ENCODE results near the gene CYP39A1.
A peak's percentile ranks its signal among the peaks of the same experiment; 100 is the strongest.

Gene CYP39A1

DNA sequence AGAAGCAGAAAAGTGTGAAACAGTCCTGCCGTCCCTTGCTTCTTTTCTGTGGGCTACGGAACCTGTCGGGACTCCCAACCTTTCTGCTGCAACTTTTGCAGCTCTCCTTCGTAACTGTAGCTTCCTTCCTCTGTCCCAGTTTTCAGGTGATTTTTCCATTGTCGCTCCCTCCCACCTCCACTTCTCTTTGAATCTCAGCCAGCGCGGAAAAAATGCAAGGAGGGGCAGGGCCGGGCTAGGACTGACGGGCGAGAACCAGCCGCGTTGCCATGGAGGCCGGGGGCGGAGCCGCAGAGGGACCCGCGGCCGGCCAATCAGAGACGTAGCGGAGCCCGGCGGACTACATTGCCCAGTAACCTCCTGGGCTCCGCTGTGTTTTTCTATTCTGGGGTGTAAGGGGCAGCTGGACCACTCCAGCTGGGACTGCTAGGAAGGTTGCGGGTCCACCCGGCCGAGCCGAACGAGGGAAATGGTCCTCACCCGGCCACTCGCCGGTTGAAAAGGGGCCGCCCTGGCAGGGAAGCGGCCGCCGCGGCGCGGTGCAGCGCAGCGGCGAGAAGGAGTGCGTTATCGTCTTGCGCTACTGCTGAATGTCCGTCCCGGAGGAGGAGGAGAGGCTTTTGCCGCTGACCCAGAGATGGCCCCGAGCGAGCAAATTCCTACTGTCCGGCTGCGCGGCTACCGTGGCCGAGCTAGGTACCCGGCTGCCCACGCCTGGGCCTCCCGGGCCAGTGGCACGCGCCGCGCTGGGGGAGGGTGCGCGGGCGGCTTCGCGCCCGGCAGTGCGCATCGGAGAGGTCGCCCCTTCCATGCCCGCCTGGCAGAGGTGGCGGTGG lies at the start of gene CYP39A1, which contains the start of gene SLC25A27:
Gene CYP39A1, minus strand, starts transcription at position 216 of the 836 bp plus-strand sequence. CDS start 236 bp downstream, outside the sequence.
Gene SLC25A27, plus strand, starts transcription at position 373 of the 836 bp plus-strand sequence. Its CDS starts 218 bp downstream, at position 591.
- DNase-seq (ENCODE audit: low read depth), result peak; percentile 73

- DNase-seq (ENCODE audit: low read depth), result no peak
Observed at GRCh38 chr6:46699970-46700369, 47.4 kb upstream of the CYP39A1 start.

- DNase-seq (ENCODE audit: low read depth), result no peak
Observed at GRCh38 chr6:46690911-46691451, 38.4 kb upstream of the CYP39A1 start.

GRCh38 chr6:46690141-46690755 lies 37.6 kb upstream of the CYP39A1 start:
- no peak for DNase-seq (ENCODE audit: low read depth)

DNA sequence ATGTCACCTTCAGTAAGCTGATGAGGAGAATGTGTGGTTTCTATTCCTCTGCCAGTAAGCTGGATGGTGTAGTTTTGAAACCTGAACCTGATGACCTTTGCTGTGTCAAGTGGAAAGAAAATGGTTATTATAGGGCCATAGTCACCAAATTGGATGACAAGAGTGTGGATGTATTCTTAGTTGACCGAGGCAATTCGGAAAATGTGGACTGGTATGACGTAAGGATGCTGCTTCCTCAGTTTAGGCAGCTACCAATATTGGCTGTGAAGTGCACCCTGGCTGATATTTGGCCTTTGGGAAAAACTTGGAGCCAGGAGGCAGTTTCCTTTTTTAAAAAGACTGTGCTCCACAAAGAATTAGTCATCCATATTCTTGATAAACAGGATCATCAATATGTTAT lies 37.0 kb upstream of the CYP39A1 start:
- no peak for DNase-seq (ENCODE audit: low read depth)

DNA sequence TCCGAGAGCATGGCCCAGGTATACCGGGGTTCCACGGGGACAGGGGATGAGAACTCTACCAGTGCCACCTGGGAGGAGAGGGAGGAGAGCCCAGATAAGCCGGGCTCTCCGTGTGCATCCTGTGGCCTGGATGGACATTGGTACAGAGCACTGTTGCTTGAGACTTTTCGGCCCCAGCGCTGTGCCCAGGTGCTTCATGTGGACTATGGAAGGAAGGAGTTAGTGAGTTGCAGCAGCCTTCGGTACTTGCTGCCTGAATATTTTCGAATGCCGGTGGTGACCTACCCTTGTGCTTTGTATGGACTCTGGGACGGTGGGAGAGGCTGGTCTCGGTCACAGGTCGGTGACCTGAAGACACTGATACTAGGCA lies 36.3 kb upstream of the CYP39A1 start:
- no peak for DNase-seq (ENCODE audit: low read depth)

GRCh38 chr6:46688117-46688965 lies 35.7 kb upstream of the CYP39A1 start:
- no peak for DNase-seq (ENCODE audit: low read depth)

DNA sequence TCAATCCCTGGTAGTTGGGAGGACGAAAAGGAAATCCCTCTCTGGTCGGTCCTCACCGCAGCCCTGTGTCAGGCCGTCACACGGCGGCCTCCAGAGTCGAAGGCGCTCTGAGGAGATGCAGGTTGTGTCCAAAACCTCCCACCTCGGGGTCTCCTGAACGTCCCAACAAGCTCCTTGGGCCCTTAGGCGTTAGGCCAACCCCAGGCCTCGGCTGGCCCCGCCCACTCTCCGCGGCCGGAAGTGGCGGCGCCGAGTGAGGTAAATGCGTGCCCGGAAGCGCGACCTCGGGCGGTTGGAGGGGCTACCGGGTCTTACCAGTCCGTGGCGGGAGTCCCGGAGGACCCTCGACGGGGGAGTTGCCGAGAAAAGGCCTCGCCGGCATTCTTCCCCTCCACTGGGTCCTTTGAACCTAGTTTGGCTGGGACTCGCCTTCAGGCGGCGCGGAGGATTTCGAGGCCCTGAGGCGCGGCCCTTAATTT lies 35.0 kb upstream of the CYP39A1 start, which contains the start of gene TDRD6:
Gene TDRD6, plus strand, starts transcription at position 267 of the 479 bp plus-strand sequence. CDS start 244 bp downstream, outside the sequence.
- DNase-seq (ENCODE audit: low read depth), result no peak

DNA sequence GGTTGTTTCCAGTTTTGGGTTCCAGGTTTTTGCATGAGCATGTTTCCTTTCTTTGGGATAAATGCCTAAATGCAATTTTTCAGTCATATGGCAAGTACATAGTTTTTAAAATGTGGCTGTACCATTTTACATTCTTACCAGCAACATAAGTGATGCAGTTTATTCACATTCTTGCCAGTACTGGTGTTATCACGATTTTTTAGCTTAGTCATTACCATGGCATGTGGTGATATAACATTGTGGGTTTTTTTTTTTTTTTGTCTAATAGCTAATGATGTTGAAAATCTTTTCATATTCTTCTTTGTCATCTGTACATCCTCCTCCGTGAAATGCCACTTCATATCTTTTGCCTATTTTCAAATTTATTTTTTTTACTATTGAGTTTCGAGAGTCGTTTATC lies 32.2 kb upstream of the CYP39A1 start:
- peak; percentile 17 for DNase-seq (ENCODE audit: low read depth)

DNA sequence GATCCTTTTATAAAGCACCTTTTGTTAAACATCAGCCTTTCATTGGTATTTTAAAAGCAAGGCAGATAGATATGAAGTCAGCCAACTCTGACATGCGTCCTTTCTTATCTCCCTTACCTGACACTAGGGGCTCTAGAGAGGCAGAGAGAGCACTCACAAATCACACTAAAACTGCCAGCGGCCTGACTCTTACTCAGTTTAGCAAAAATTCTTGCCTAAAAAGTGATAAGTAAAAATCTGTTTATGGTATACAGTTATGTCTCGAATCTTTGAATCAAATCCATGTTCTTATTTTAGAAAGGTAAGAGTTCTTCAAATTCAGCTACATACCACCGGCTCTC lies 24.7 kb upstream of the CYP39A1 start:
- no peak for DNase-seq (ENCODE audit: low read depth)

- no peak for DNase-seq (ENCODE audit: low read depth)
Observed at GRCh38 chr6:46676604-46677313, 24.1 kb upstream of the CYP39A1 start.

GRCh38 chr6:46674410-46674809 lies 21.8 kb upstream of the CYP39A1 start:
- no peak for DNase-seq (ENCODE audit: low read depth)

DNA sequence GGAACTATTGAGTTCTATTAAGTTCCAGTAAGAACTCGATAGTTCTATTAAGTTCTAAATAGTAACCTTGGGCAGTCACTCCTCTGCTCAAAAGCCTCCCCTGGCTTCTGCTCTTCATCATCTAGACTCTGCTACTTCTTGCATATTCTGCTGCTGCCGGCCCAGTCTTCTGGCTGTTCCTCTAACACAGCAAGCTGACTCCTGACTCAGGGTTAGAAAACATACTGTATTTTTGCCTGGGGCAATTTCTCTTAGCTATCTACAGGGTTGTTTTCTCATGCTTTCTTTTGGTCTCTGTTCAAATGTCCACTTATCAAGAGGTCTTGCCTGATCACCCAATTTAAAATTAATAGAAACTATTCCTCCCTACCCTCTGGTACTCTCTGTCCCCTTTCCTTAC lies 14.8 kb upstream of the CYP39A1 start:
- no peak for DNase-seq (ENCODE audit: low read depth)

GRCh38 chr6:46661483-46661882 lies 8.9 kb upstream of the CYP39A1 start:
- DNase-seq (ENCODE audit: low read depth), result no peak

- no peak for DNase-seq (ENCODE audit: low read depth)
Observed at GRCh38 chr6:46657642-46658041, 5.0 kb upstream of the CYP39A1 start.

DNA sequence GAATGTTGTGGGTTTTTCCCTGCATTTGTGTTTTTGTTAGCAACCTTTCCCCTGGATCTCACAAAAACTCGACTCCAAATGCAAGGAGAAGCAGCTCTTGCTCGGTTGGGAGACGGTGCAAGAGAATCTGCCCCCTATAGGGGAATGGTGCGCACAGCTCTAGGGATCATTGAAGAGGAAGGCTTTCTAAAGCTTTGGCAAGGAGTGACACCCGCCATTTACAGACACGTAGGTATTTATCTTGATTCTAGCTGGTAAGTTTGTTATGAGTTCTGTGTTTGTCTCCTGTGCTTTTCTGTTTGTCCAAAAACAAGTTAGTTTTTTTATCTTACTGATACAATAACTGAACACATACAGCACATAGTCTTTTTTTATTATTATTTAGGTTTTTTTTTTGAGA lies 3.2 kb upstream of the CYP39A1 start:
- no peak for DNase-seq (ENCODE audit: low read depth)

- no peak for DNase-seq (ENCODE audit: low read depth)
Observed at GRCh38 chr6:46653439-46654195, 999 bp upstream of the CYP39A1 start.

GRCh38 chr6:46652232-46652602 lies 401 bp downstream of the CYP39A1 start:
- DNase-seq (ENCODE audit: low read depth), result no peak

DNA sequence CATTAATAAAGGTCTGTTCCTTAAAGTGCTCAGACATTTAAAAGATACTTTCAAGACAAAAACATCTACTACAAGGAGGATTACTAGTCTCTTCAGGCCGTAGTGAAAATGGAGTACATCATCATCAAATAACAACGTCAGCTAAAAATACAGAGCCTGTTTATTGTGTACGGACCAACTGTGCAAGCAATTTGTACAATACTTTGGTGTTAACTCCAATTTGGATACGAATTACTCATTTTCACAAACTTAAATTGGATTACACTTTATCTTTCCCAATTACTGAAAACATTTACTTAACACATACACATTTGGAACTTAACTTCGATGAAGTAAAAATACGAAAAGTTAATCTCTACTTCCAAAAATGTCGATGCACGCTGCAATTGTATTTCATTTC lies 802 bp downstream of the CYP39A1 start:
- no peak for DNase-seq (ENCODE audit: low read depth)

- no peak for DNase-seq (ENCODE audit: low read depth)
Observed at GRCh38 chr6:46651006-46651405, 1.6 kb downstream of the CYP39A1 start.

Measured in stromal cell of bone marrow (primary cell).